K562 (cell line): Measurements from ENCODE around the gene B4GALNT3. TPM values are rescaled to one million over a fixed set of nuclear protein-coding genes. Genes with fewer than 3 reads are reported as not detected.

Experiments used
- ATAC-seq: fragments of 200-7000 bp; cut with Tn5 transposase; 3 replicates; pipeline ENCODE4 v1.9.1; 2020; ENCODE audit warnings: moderate library complexity
- BruUV-seq: library from RNA; stranded (reverse); fragments of 400-500 nt; replicated peaks from 2 replicates; lab custom pipeline; 2021; lab: Mats Ljungman, UMichigan
- CTCF ChIA-PET: fragments of 300-600 bp; formaldehyde crosslinking; extraction: SDS; loops from one replicate; lab custom pipeline; 2021; ENCODE audit warnings: low intra/inter-chr PET ratio; lab: Yijun Ruan, JAX
- POLR2A ChIA-PET: fragments of 300-600, 350-650 bp; sonication (Branson Sonifier 250); formaldehyde crosslinking; extraction: SDS; loops from one replicate; lab custom pipeline; 2021; ENCODE audit warnings: antibody characterized with exemption, inconsistent platforms; lab: Yijun Ruan, JAX
- DNase-seq, 4 experiments: peaks; one replicate each; pipeline versions ENCODE4 v3.0.0 to v3.0.0-alpha.2; 2011 to 2018; ENCODE audit warnings: low spot score in 3 of 4, mixed read lengths in 3 of 4; ENCODE audit errors: extremely low read depth in 1 of 4
- FAIRE-seq: peaks from 2 replicates; lab custom pipeline; 2011; peaks lifted over from hg19 to GRCh38; lab: Jason Lieb, UNC
- H2AFZ ChIP-seq: 2 replicates; pipeline ENCODE4 v1.6.0; 2011; ENCODE audit warnings: low read depth, low read length, control low read depth, inconsistent platforms
- H3K27ac ChIP-seq: fragments of 200-600 bp; 3 replicates; pipeline ENCODE4 v1.8.0; 2011; ENCODE audit warnings: low read depth, mild to moderate bottlenecking, control low read depth, inconsistent platforms, low read length, moderate library complexity, mixed read lengths; ENCODE audit errors: extremely low read depth
- H3K27me3 ChIP-seq, 2 experiments: fragments of 300-600 bp in 1 of 2; 2 replicates in 1 of 2; 3 replicates in 1 of 2; pipeline versions ENCODE4 v1.6.0 to v1.8.0; 2011; ENCODE audit warnings: inconsistent platforms in 2 of 2, low read length in 2 of 2, mild to moderate bottlenecking in 1 of 2, mixed read lengths in 1 of 2, moderate library complexity in 1 of 2; ENCODE audit not compliant: control insufficient read depth in 2 of 2, insufficient read depth in 2 of 2
- H3K36me3 ChIP-seq: fragments of 300-600 bp; 3 replicates; pipeline ENCODE4 v1.8.0; 2011; ENCODE audit warnings: mild to moderate bottlenecking, low read length, inconsistent platforms; ENCODE audit not compliant: control insufficient read depth, insufficient read depth
- H3K4me1 ChIP-seq, 2 experiments: fragments of 200-600 bp in 1 of 2; replicated peaks in 1 of 2; 2 replicates in 1 of 2; 3 replicates in 1 of 2; pipeline versions ENCODE4 v1.5.1 to v1.8.0; 2011; ENCODE audit warnings: inconsistent platforms in 2 of 2, low read length in 2 of 2, mild to moderate bottlenecking in 1 of 2, mixed read lengths in 1 of 2, moderate library complexity in 1 of 2; ENCODE audit not compliant: control insufficient read depth in 2 of 2, insufficient read depth in 2 of 2
- H3K4me2 ChIP-seq: 2 replicates; pipeline ENCODE4 v1.6.1; 2011; ENCODE audit warnings: low read length, control low read depth, inconsistent platforms, mixed read lengths; ENCODE audit not compliant: insufficient read depth
- H3K4me3 ChIP-seq: fragments of 200-600 bp; sonication (generic), shearing (Covaris generic); 2 replicates; pipeline ENCODE4 v1.5.1; 2016; ENCODE audit warnings: control low read depth, inconsistent platforms
- H3K79me2 ChIP-seq: fragments of 200-600 bp; 3 replicates; pipeline ENCODE4 v1.8.0; 2011; ENCODE audit warnings: low read length, inconsistent platforms; ENCODE audit not compliant: control insufficient read depth, insufficient read depth
- H3K9ac ChIP-seq, 2 experiments: 2 replicates each; pipeline versions ENCODE4 v1.6.0 to v1.6.1; 2011; ENCODE audit warnings: low read depth in 2 of 2, low read length in 2 of 2, control low read depth in 1 of 2, inconsistent platforms in 1 of 2, mild to moderate bottlenecking in 1 of 2, mixed read lengths in 1 of 2; ENCODE audit not compliant: insufficient read depth in 1 of 2
- H3K9me1 ChIP-seq: one replicate; pipeline ENCODE4 v1.6.0; 2011; ENCODE audit warnings: inconsistent platforms, mild to moderate bottlenecking, low read length, moderate library complexity; ENCODE audit not compliant: control insufficient read depth, insufficient read depth
- H3K9me3 ChIP-seq: replicated peaks from 2 replicates; pipeline ENCODE4 v1.5.1; 2011; ENCODE audit warnings: low read depth, low read length, inconsistent platforms; ENCODE audit not compliant: control insufficient read depth, insufficient read depth
- H4K20me1 ChIP-seq: replicated peaks from 2 replicates; pipeline ENCODE4 v1.6.1; 2011; ENCODE audit warnings: low read length, inconsistent platforms, mixed read lengths; ENCODE audit not compliant: control insufficient read depth, insufficient read depth
- E2F1 ChIP-seq: sonication (generic); formaldehyde crosslinking; IDR thresholded peaks from 2 replicates; pipeline ENCODE4 v1.8.1; 2023; ENCODE audit warnings: mild to moderate bottlenecking, missing genetic modification reagents, moderate library complexity
- E2F8 ChIP-seq: fragments of 450-650 bp; IDR thresholded peaks from 2 replicates; pipeline ENCODE4 v1.7.1; 2018; ENCODE audit warnings: mild to moderate bottlenecking, low read depth; ENCODE audit not compliant: partially characterized antibody
- EWSR1 ChIP-seq: fragments of 450-650 bp; IDR thresholded peaks from 2 replicates; pipeline ENCODE4 v1.6.1; 2018; ENCODE audit warnings: borderline replicate concordance, mild to moderate bottlenecking, low read depth, moderate library complexity; ENCODE audit not compliant: partially characterized antibody
- FOXA3 ChIP-seq, 2 experiments: fragments of 450-650 bp in 1 of 2; sonication (generic) in 1 of 2; formaldehyde crosslinking; IDR thresholded peaks in 1 of 2; conservative IDR thresholded peaks in 1 of 2; 2 replicates each; pipeline versions ENCODE4 v1.4.0 to v1.8.0; 2020 to 2022; ENCODE audit warnings: mild to moderate bottlenecking in 2 of 2, missing genetic modification reagents in 1 of 2
- FOXJ2 ChIP-seq: fragments of 200-800 bp; sonication (Bioruptor generic); IDR thresholded peaks from 2 replicates; pipeline ENCODE4 v1.6.1; 2016; ENCODE audit warnings: missing genetic modification characterization, missing compliant biosample characterization
- FOXO4 ChIP-seq: fragments of 450-650 bp; formaldehyde crosslinking; IDR thresholded peaks from 2 replicates; pipeline ENCODE4 v1.4.0; 2020; ENCODE audit warnings: mild to moderate bottlenecking, moderate library complexity
- HMGN3 ChIP-seq: IDR thresholded peaks from 2 replicates; pipeline ENCODE4 v1.6.1; 2011; ENCODE audit warnings: borderline replicate concordance, low read depth, mild to moderate bottlenecking, mixed read lengths, low read length; ENCODE audit not compliant: insufficient read length; ENCODE audit errors: extremely low read depth
- KDM2B ChIP-seq: fragments of 250-450 bp; sonication (Bioruptor Pico); IDR thresholded peaks from 2 replicates; pipeline ENCODE4 v1.8.0; 2021; ENCODE audit warnings: mild to moderate bottlenecking, moderate library complexity
- SMARCA5 ChIP-seq: fragments of 450-650 bp; IDR thresholded peaks from 2 replicates; pipeline ENCODE4 v1.6.1; 2016
- SMARCE1 ChIP-seq: fragments of 450-650 bp; IDR thresholded peaks from 2 replicates; pipeline ENCODE4 v1.7.1; 2016; ENCODE audit warnings: mild to moderate bottlenecking
- TAF7 ChIP-seq: fragments of 450-650 bp; IDR thresholded peaks from 2 replicates; pipeline ENCODE4 v1.6.1; 2016; ENCODE audit warnings: missing genetic modification characterization, missing compliant biosample characterization
- TFAM ChIP-seq: fragments of 250-450 bp; sonication (Bioruptor Pico); conservative IDR thresholded peaks from 2 replicates; pipeline ENCODE4 v1.5.0; 2021; ENCODE audit warnings: mild to moderate bottlenecking, moderate library complexity
- ZNF395 ChIP-seq: fragments of 200-800 bp; sonication (Bioruptor generic); IDR thresholded peaks from 2 replicates; pipeline ENCODE4 v1.6.1; 2017; ENCODE audit warnings: missing genetic modification characterization, missing compliant biosample characterization
- ZNF431 ChIP-seq: sonication (generic); formaldehyde crosslinking; IDR thresholded peaks from 2 replicates; pipeline ENCODE4 v1.8.0; 2022; ENCODE audit warnings: mild to moderate bottlenecking, missing genetic modification reagents
- ZNF507 ChIP-seq: conservative IDR thresholded peaks from 2 replicates; pipeline ENCODE4 v1.6.1; 2017; ENCODE audit warnings: missing genetic modification characterization, missing compliant biosample characterization
- ZNF76 ChIP-seq: fragments of 250-450 bp; sonication (Bioruptor Pico); IDR thresholded peaks from 2 replicates; pipeline ENCODE4 v1.4.0; 2020; ENCODE audit warnings: mild to moderate bottlenecking, moderate library complexity, borderline replicate concordance
- ZNF79 ChIP-seq: fragments of 250-450 bp; sonication (Bioruptor Pico); IDR thresholded peaks from 2 replicates; pipeline ENCODE4 v1.4.0; 2020; ENCODE audit warnings: low read depth, mild to moderate bottlenecking, moderate library complexity
- whole genome bisulfite sequencing: fragments of 100-300 bp; shearing (Covaris generic); methylation state at CpG from one replicate; pipeline ENCODE4 v1.1.6; 2016; ENCODE audit warnings: low coverage, mixed read lengths; ENCODE audit not compliant: insufficient coverage; ENCODE audit errors: missing lambda C conversion rate; 5-methylcytosine and 5-hydroxymethylcytosine counted together
- in situ Hi-C: fragments of 300-500 bp; cut with MboI; formaldehyde crosslinking; loops from 4 replicates; pipeline ENCODE4 v1.15.0; 2018; ENCODE audit warnings: inconsistent platforms, mixed read lengths
- intact Hi-C: fragments of 100-400 bp; cut with micrococcal nuclease; formaldehyde crosslinking; loops from 2 replicates; pipeline ENCODE4 v1.14.2; 2022
- polyA plus RNA-seq, 8 experiments: library from polyadenylated mRNA; depleted of rRNA in 4 of 8; stranded (reverse) in 5 of 8; unstranded in 3 of 8; fragments of >200 nt; fragmentation: Nextera tagmentation in 2 of 8; fragmentation: Illumina TruSeq in 1 of 8; extraction: Ambion mirVana in 2 of 8; extraction: Trizol in 1 of 8; gene quantifications; 2 replicates each; pipeline versions ENCODE4 v1.2.1 to v1.2.3, GENCODE V29; 2011 to 2014; ENCODE audit warnings: inconsistent platforms in 1 of 8, missing spikeins in 1 of 8
- total RNA-seq, 7 experiments: library from RNA; depleted of rRNA in 6 of 7; stranded (reverse); fragments of >200 nt in 6 of 7; fragmentation: Illumina TruSeq in 2 of 7; extraction: Trizol in 2 of 7; gene quantifications; 2 replicates each; pipeline versions ENCODE4 v1.2.1 to v1.2.3, GENCODE V29; 2011 to 2021; ENCODE audit warnings: low replicate concordance in 1 of 7

B4GALNT3 gene
- total and polyA plus RNA-seq, 9 of the 15 experiments (the other 6 are each of a cell fraction or from before 2014, with no cell fraction given): 0.04 to 0.36 (median 0.10) TPM; not detected in 6

- in situ Hi-C loops: no loop called here
- Histone ChIP-seq H3K36me3 (no peaks in the 10 kb centered on the region), H4K20me1 (peaks cover 4% of the 10 kb centered on the region; the same call in 1 of the 2 replicates), H2AFZ (no peak overlapping the region), H3K4me3 (no peak overlapping the region), H3K9ac (no peak overlapping the region), H3K79me2 (no peaks in the 10 kb centered on the region), H3K4me1 (peaks cover 0 to 16% of the 10 kb centered on the region in 2 experiments; a peak in 2 of 5 replicates), H3K9me1 (no peaks in the 10 kb centered on the region), H3K4me2 (no peak overlapping the region), H3K27me3 (peaks cover 16 to 47% of the 10 kb centered on the region in 2 experiments), H3K9me3 (no peaks in the 10 kb centered on the region), H3K27ac (no peak overlapping the region)
- no TSS peak for BruUV-seq
- WGBS: 8% methylated on average over 13 of the region's 13 CpGs
- CTCF ChIA-PET: no interaction called here
- TF ChIP-seq SMARCE1 (no peak), HMGN3 (no peak), TFAM (CRISPR knock-in tag) (no peak), SMARCA5 (no peak), FOXO4 (CRISPR knock-in tag) (no peak), TAF7 (tag) (no peak), E2F8 (no peak), ZNF76 (no peak), FOXJ2 (tag) (no peak), FOXA3 (CRISPR knock-in tag; conservative IDR thresholded peaks at IDR 0.05 in 1 of 2, IDR thresholded peaks at IDR 0.05 in 1 of 2) (no peak), ZNF79 (CRISPR knock-in tag) (no peak), ZNF431 (CRISPR knock-in tag) (no peak), EWSR1 (no peak), ZNF507 (tag) (no peak), E2F1 (CRISPR knock-in tag) (no peak), KDM2B (CRISPR knock-in tag) (no peak), ZNF395 (CRISPR knock-in tag) (no peak)
- POLR2A ChIA-PET: no interaction called here
- no peak for ATAC-seq
- no peak for FAIRE-seq
- DNase-seq: no peak
- intact Hi-C loops: no loop called here
Observed at GRCh38 chr12:461425-461824, 1.7 kb downstream of the B4GALNT3 start.
